ENCODE data around the gene MYL1. TPM values are rescaled to one million over a fixed set of nuclear protein-coding genes. Genes with fewer than 3 reads are reported as not detected.

MYL1 gene
- total RNA-seq, 1 donor from 2014 or later: not detected

- DNase-seq (ENCODE audit: low spot score in 2 of 2) (no peak), FAIRE-seq (no peak)
Measured at GRCh38 chr2:210268281-210268680, 46.7 kb downstream of the MYL1 start.

DNA sequence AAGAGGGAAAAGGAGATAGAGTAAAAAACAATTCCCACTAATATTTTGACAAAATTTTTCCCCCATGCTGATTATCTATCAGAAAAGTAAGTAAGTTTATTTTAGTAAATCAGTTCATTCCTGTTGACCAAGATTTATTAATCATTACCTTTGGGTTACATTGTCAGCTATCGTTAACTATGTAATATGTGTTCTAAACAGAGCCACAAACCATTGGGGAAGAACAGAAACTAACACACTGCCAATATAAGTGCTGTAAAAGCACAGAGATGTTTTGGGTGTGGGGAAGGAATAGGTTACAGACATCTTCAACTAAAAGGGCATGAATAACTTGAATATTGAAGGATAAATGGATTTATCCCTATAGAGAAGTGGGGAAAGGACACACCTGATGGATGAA, 47.3 kb downstream of the MYL1 start:
- DNase-seq (ENCODE audit: low spot score in 2 of 2) (no peak), FAIRE-seq (no peak)

DNA sequence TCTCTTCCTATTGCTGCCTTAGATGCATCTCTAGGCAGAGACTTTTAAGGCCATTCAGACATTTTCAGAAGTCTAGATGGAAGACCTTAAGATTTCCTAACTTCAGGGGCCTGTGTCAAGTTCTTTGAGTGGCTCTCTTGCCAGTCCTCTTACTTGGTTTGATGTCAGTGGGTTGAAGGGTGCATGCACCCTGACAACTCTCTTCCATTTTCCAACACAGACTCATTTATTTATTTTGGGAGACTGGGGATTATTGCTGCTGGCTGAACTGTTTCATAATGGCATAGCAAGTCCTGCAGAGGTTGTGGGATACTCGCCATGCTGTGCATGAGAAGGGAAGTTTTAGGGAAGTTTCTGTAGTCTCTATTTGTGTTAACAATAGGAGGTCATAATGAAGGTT, 50.7 kb downstream of the MYL1 start:
- FAIRE-seq (no peak), DNase-seq (ENCODE audit: low spot score in 2 of 2) (no peak)

GRCh38 chr2:210263841-210264240, 51.1 kb downstream of the MYL1 start:
- FAIRE-seq: no peak
- DNase-seq (ENCODE audit: low spot score in 2 of 2): no peak

DNA sequence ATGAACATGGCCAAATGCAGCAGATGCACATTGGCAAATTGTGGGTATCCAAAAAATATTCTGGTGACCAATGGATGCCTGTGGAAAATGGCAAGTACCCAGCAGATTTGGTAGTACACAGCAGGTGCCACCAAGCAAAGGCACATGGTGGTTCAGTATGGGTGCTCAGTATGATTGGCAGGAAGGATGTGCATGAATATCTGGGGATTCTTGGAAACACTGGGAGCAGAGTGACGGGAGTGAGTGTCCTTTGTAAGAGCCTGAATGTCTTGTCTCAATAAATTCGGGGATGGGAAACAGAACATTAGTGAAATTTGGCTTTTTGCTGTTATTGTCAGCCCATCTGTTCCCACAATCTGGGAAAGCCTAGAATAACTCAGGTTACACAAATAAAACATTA, 52.9 kb downstream of the MYL1 start:
- DNase-seq (ENCODE audit: low spot score in 2 of 2): no peak
- no peak for FAIRE-seq

GRCh38 chr2:210259687-210260086, 55.3 kb downstream of the MYL1 start:
- DNase-seq (ENCODE audit: low spot score in 2 of 2) (no peak), FAIRE-seq (no peak)

DNA sequence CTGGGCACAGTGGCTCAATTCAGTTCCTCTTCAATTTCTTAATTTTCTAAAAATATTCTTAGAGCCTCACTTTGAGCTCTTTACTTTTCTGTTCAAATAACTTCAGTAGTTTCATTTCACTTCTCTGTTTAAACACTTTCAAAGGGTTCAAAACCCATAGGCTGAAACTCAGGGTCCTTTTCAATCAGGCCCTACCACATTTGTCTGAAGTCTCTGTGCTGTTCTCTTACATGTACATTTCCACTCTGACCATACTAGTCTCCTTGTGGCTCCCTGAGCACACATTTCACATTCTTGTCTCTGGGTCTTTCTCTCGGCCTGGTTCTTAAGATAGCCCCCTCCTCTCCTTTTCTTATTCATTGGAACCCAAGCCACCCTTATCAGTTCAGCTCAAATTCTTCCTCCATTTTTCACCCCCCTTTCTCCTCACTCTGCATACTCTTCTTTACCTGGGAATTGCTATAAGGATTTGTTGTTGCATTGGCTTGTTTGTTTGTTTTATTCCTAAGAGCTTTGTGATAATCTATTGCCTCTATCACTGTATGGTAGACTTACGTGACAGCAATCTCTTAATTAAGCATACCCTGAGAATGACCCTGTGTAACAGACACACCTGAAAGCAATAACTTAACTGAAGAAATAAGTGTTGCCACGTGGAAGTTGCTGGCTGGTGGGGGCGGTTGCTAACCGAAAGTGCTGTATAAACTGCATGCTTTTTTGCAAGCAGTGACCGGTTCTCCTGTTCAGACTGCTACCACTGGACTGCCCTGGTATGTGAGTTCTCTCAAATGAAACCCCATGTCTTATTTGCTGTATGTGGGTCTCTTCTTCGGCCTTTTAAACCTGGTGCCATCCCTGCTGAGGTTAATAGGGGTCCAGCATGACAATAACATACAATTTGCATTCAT, 62.0 kb downstream of the MYL1 start:
- FAIRE-seq (no peak), DNase-seq (ENCODE audit: low spot score in 2 of 2) (no peak)

GRCh38 chr2:210250622-210251021, 64.4 kb downstream of the MYL1 start:
- FAIRE-seq: no peak
- DNase-seq (ENCODE audit: low spot score in 2 of 2): no peak

Small RNAs within 50 kb of the gene (small RNA-seq; reads per million reads assigned to genes)
- gene RF00019: not detected

Other genes with a start within 250 kb of the MYL1 start
- 99.1 TPM for gene KANSL1L, start 143.8 kb downstream of the MYL1 start, total RNA-seq
- gene ACADL, start 89.7 kb downstream of the MYL1 start, total RNA-seq: 8.2 TPM
- 68.1 TPM for gene LANCL1, start 161.6 kb upstream of the MYL1 start, total RNA-seq
- gene CPS1, start 241.4 kb upstream of the MYL1 start, total RNA-seq: 2.9 TPM